Immature natural killer cell (primary cell): ENCODE data around the gene FAM124A. TPM values are rescaled to one million over a fixed set of nuclear protein-coding genes. Genes with fewer than 3 reads are reported as not detected.

Source experiments
- DNase-seq, 3 donors: peaks; one replicate each; pipeline ENCODE4 v3.0.0; 2022; ENCODE audit warnings: mixed read lengths in 1 of 3
- H3K27ac Mint-ChIP-seq, 6 donors: one replicate each; pipeline ENCODE4 v1.8.0; 2020; ENCODE audit warnings: mixed read lengths in 6 of 6, mild to moderate bottlenecking in 5 of 6, inconsistent platforms in 4 of 6, moderate library complexity in 3 of 6
- H3K27me3 Mint-ChIP-seq, 3 donors: one replicate each; pipeline ENCODE4 v1.8.0; 2020 to 2021; ENCODE audit warnings: low read depth in 3 of 3, mild to moderate bottlenecking in 3 of 3, mixed read lengths in 3 of 3, moderate library complexity in 3 of 3, inconsistent platforms in 1 of 3
- H3K36me3 Mint-ChIP-seq, 3 donors: one replicate each; pipeline ENCODE4 v1.8.0; 2020; ENCODE audit warnings: mixed read lengths in 3 of 3, inconsistent platforms in 2 of 3, mild to moderate bottlenecking in 2 of 3
- H3K4me1 Mint-ChIP-seq, 2 donors: one replicate each; pipeline ENCODE4 v1.8.0; 2020; ENCODE audit warnings: inconsistent platforms in 2 of 2, mild to moderate bottlenecking in 2 of 2, mixed read lengths in 2 of 2, moderate library complexity in 1 of 2
- H3K4me3 Mint-ChIP-seq, 5 donors: one replicate each; pipeline ENCODE4 v1.8.0; 2020; ENCODE audit warnings: mild to moderate bottlenecking in 5 of 5, mixed read lengths in 5 of 5, inconsistent platforms in 3 of 5, moderate library complexity in 3 of 5
- H3K9me3 Mint-ChIP-seq, 6 donors: one replicate each; pipeline ENCODE4 v1.8.0; 2020; ENCODE audit warnings: mild to moderate bottlenecking in 6 of 6, mixed read lengths in 6 of 6, inconsistent platforms in 4 of 6, moderate library complexity in 3 of 6
- polyA plus RNA-seq, 3 donors: library from polyadenylated mRNA; unstranded; fragments of 300-500 nt; fragmentation: Illumina TruSeq; gene quantifications; one replicate each; pipeline ENCODE4 v1.2.3, GENCODE V29; 2021

The FAM124A gene
- polyA plus RNA-seq, 3 donors from 2014 or later = 0.03 TPM; not detected in 2

DNA sequence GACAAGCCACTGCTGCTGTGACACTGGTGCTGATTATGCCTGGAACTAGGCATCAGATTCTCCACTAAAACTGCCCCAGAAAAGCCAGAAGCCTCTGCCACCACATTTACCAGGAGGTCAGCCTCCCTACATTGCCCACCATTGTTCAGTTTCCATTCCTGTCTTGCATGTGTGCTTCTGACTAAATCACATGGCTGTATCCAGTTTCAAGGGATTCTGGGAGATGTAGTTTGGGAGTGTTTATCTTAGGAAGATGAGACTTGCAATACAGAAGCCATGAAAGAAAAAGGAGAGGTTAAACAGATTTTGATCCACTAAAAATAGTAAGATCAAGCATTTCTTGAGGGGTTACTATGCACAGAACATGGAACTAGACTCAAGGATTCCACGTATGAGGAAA is 76.6 kb downstream of the FAM124A start:
- DNase-seq = no peak
- no peak overlapping the region for H3K27ac Mint-ChIP-seq
- no peaks in the 10 kb centered on the region for H3K36me3 Mint-ChIP-seq
- H3K9me3 Mint-ChIP-seq = peaks cover 0 to 2% (median 0%) of the 10 kb centered on the region in 6 donors
- no peaks in the 10 kb centered on the region for H3K4me1 Mint-ChIP-seq
- H3K4me3 Mint-ChIP-seq = no peak overlapping the region
- H3K27me3 Mint-ChIP-seq = peaks cover 0 to 5% (median 2%) of the 10 kb centered on the region in 3 donors

GRCh38 chr13:51303063-51303552 is 80.9 kb downstream of the FAM124A start:
- no peak overlapping the region for H3K27ac Mint-ChIP-seq
- DNase-seq = no peak
- H3K9me3 Mint-ChIP-seq = peaks cover 0 to 2% (median 0%) of the 10 kb centered on the region in 6 donors
- H3K4me1 Mint-ChIP-seq = no peaks in the 10 kb centered on the region
- no peaks in the 10 kb centered on the region for H3K36me3 Mint-ChIP-seq
- peaks cover 0 to 6% (median 2%) of the 10 kb centered on the region in 3 donors for H3K27me3 Mint-ChIP-seq
- H3K4me3 Mint-ChIP-seq = no peak overlapping the region

- H3K27ac Mint-ChIP-seq = no peak overlapping the region
These were observed 81.7 kb downstream of the FAM124A start for GRCh38 chr13:51303882-51304281.

GRCh38 chr13:51305271-51305967 is 83.2 kb downstream of the FAM124A start:
- DNase-seq = no peak
- Mint-ChIP-seq H3K27ac (no peak overlapping the region), H3K4me1 (no peaks in the 10 kb centered on the region), H3K4me3 (no peak overlapping the region), H3K9me3 (peaks cover 0 to 2% (median 0%) of the 10 kb centered on the region in 6 donors), H3K27me3 (peaks cover 0 to 4% (median 2%) of the 10 kb centered on the region in 3 donors), H3K36me3 (no peaks in the 10 kb centered on the region)

More at GRCh38 chr13:51303882-51304281, 81.7 kb downstream of the FAM124A start:
- H3K27me3 Mint-ChIP-seq = peaks cover 0 to 6% (median 2%) of the 10 kb centered on the region in 3 donors
- DNase-seq = no peak
- H3K4me1 Mint-ChIP-seq = no peaks in the 10 kb centered on the region
- H3K36me3 Mint-ChIP-seq = no peaks in the 10 kb centered on the region
- peaks cover 0 to 2% (median 0%) of the 10 kb centered on the region in 6 donors for H3K9me3 Mint-ChIP-seq
- H3K4me3 Mint-ChIP-seq = no peak overlapping the region

- Mint-ChIP-seq H3K27ac (peak overlapping the region in 1 of 6 donors; percentile 23), H3K9me3 (no peaks in the 10 kb centered on the region), H3K27me3 (peaks cover 0 to 7% (median 4%) of the 10 kb centered on the region in 3 donors), H3K4me1 (no peaks in the 10 kb centered on the region), H3K4me3 (no peak overlapping the region), H3K36me3 (peaks cover 0 to 3% (median 0%) of the 10 kb centered on the region in 3 donors)
- DNase-seq = no peak
These were observed 86.6 kb downstream of the FAM124A start for GRCh38 chr13:51308781-51309180.

GRCh38 chr13:51311231-51311630 is 89.0 kb downstream of the FAM124A start:
- peaks cover 0 to 3% (median 0%) of the 10 kb centered on the region in 3 donors for H3K36me3 Mint-ChIP-seq
- H3K27ac Mint-ChIP-seq = no peak overlapping the region
- H3K27me3 Mint-ChIP-seq = peaks cover 0 to 7% (median 4%) of the 10 kb centered on the region in 3 donors
- no peak for DNase-seq
- H3K4me3 Mint-ChIP-seq = no peak overlapping the region
- H3K4me1 Mint-ChIP-seq = no peaks in the 10 kb centered on the region
- H3K9me3 Mint-ChIP-seq = no peaks in the 10 kb centered on the region

DNA sequence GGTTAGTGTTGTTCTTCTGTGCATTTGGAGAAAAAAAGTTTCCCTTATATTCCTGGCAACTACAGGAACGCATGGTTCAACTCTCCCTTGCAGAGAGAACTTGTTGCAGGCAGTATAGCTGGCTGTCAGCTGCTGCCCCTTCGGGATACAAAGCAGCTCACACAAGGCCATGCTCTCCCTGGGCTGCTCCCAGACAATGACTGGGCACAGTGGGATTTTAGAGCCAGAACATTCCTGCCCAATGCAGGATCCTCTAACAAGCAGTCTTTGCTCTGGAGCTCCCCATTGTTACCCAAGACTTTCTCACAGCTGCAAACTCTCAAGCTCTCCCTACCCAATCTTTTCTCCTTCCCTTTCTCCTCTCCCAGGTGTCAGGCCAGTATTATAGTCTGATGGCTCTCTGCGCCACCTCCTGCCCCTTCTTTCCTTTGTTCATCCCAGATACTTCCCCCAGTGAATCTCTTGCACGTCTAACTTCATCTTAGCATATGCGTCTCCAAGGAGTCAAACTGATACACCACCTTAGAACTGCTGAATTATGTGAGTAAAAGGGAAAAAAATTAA is 89.8 kb downstream of the FAM124A start:
- no peak overlapping the region for H3K4me3 Mint-ChIP-seq
- H3K27ac Mint-ChIP-seq = no peak overlapping the region
- no peaks in the 10 kb centered on the region for H3K9me3 Mint-ChIP-seq
- peaks cover 0 to 3% (median 0%) of the 10 kb centered on the region in 3 donors for H3K36me3 Mint-ChIP-seq
- DNase-seq = no peak
- H3K4me1 Mint-ChIP-seq = no peaks in the 10 kb centered on the region
- peaks cover 0 to 7% (median 4%) of the 10 kb centered on the region in 3 donors for H3K27me3 Mint-ChIP-seq

DNA sequence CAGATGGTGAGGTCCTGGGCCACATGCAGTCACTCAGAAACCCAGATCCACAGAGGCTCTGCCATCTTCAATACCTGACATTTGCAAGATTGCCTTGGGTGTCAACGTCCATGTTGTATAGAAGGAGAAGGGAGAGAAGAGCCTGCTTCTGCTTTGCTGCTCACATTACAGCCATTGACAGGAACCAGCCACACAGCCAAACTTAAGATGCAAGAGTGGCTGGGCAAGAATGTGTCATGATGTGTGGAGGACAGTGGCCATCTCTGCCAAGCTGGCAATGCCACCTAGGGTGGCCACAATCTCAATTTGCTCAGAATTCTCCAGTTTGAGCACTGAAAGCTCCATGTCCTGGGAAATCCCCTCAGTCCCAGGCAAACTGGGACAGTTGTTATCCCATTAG is 91.4 kb downstream of the FAM124A start:
- Mint-ChIP-seq H3K9me3 (no peaks in the 10 kb centered on the region), H3K27ac (no peak overlapping the region), H3K4me3 (no peak overlapping the region), H3K27me3 (peaks cover 0 to 7% (median 4%) of the 10 kb centered on the region in 3 donors), H3K4me1 (no peaks in the 10 kb centered on the region), H3K36me3 (peaks cover 0 to 3% (median 0%) of the 10 kb centered on the region in 3 donors)
- no peak for DNase-seq

DNA sequence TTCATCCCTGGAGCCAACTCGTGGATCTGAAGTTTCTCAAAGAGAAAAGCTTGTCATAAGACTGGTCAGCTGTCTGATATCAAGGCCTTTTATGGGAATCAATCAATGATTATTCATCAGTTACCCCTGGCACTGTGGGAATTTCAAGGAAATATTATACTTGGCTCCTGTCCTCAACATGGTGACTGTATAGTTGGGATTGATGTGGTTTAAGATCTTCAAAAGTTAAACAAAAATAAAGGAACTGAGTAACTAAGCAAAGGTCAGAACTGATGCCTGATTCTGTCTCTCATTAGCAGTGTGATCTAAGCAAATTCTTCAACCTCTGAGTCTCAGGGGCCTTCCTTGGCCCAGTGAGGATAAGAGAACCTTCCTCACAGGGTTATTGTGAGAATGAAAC is 95.1 kb downstream of the FAM124A start:
- Mint-ChIP-seq H3K4me1 (no peaks in the 10 kb centered on the region), H3K4me3 (no peak overlapping the region), H3K27me3 (peaks cover 0 to 4% (median 2%) of the 10 kb centered on the region in 3 donors), H3K9me3 (no peaks in the 10 kb centered on the region), H3K36me3 (peaks cover 0 to 3% (median 0%) of the 10 kb centered on the region in 3 donors), H3K27ac (no peak overlapping the region)
- DNase-seq = no peak

DNA sequence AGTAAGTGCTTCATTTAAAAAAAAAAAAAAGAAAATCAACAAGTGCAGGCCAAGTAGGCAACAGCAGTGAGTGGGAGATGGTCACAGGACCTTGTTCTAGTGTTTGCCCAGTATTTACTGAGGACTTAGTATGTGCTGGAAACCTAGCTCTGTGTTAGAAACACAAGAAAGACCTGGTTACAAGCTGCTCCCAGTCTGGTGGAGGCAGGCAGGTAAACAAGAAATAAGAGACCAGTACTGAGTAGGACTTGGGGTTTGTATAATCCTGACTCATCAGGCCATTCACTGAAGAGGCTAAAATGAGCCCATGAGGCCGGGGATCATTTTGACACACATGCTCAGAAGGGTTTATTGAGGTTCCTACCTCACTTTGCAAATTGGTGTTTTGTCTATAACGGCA is 95.8 kb downstream of the FAM124A start:
- no peak overlapping the region for H3K27ac Mint-ChIP-seq
- no peaks in the 10 kb centered on the region for H3K4me1 Mint-ChIP-seq
- no peaks in the 10 kb centered on the region for H3K9me3 Mint-ChIP-seq
- no peak overlapping the region for H3K4me3 Mint-ChIP-seq
- peaks cover 0 to 4% (median 2%) of the 10 kb centered on the region in 3 donors for H3K27me3 Mint-ChIP-seq
- H3K36me3 Mint-ChIP-seq = peaks cover 0 to 3% (median 0%) of the 10 kb centered on the region in 3 donors
- DNase-seq = no peak

- no peak for DNase-seq
- Mint-ChIP-seq H3K27me3 (peaks cover 0 to 4% (median 2%) of the 10 kb centered on the region in 3 donors), H3K4me1 (no peaks in the 10 kb centered on the region), H3K36me3 (no peaks in the 10 kb centered on the region), H3K9me3 (no peaks in the 10 kb centered on the region), H3K4me3 (no peak overlapping the region), H3K27ac (no peak overlapping the region)
These were observed 96.7 kb downstream of the FAM124A start for GRCh38 chr13:51318876-51319275.

DNA sequence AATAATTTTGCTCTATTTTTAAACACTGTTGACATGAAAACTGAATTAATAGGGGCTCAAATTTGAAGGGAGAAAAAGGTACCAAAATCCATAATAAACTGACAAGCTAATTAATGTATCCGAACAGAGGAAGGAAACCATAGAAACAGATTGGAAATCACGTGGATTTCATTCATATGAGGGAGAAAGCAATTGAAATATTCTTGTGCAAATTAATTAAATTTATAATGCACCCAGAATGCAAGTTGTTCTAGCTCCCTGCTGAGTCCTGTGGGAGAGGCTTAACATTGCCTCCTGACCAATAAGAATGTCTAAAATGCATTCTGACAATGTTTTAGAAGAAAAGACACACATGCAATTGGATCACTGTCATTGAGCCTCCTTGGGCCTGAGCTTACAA is 99.6 kb downstream of the FAM124A start:
- Mint-ChIP-seq H3K36me3 (no peaks in the 10 kb centered on the region), H3K9me3 (no peaks in the 10 kb centered on the region), H3K27me3 (peaks cover 0 to 2% (median 0%) of the 10 kb centered on the region in 3 donors), H3K4me3 (no peak overlapping the region), H3K27ac (no peak overlapping the region), H3K4me1 (no peaks in the 10 kb centered on the region)
- no peak for DNase-seq

GRCh38 chr13:51322826-51323225 is 100.6 kb downstream of the FAM124A start:
- Mint-ChIP-seq H3K9me3 (no peaks in the 10 kb centered on the region), H3K4me1 (no peaks in the 10 kb centered on the region), H3K27ac (no peak overlapping the region), H3K27me3 (peaks cover 0 to 2% (median 0%) of the 10 kb centered on the region in 3 donors), H3K4me3 (no peak overlapping the region), H3K36me3 (no peaks in the 10 kb centered on the region)
- no peak for DNase-seq

- Mint-ChIP-seq H3K27ac (no peak overlapping the region), H3K36me3 (no peaks in the 10 kb centered on the region)
These were observed 101.8 kb downstream of the FAM124A start for GRCh38 chr13:51323824-51324511.

More at GRCh38 chr13:51323824-51324511, 101.8 kb downstream of the FAM124A start:
- DNase-seq = no peak
- Mint-ChIP-seq H3K4me3 (no peak overlapping the region), H3K4me1 (no peaks in the 10 kb centered on the region), H3K9me3 (no peaks in the 10 kb centered on the region), H3K27me3 (peaks cover 0 to 2% (median 0%) of the 10 kb centered on the region in 3 donors)
